RWPE1 (cell line): ENCODE measurements around the gene PAFAH2.

ENCODE experiments used
- CTCF ChIA-PET: fragments of 350-600 bp; sonication (Branson Sonifier 250); formaldehyde crosslinking; extraction: SDS; loops from one replicate; lab custom pipeline; 2021; lab: Yijun Ruan, JAX
- POLR2A ChIA-PET: fragments of 400-600 bp; formaldehyde crosslinking; extraction: SDS; loops from one replicate; lab custom pipeline; 2020; ENCODE audit warnings: antibody characterized with exemption; ENCODE audit not compliant: low non-redundant PET; lab: Yijun Ruan, JAX
- DNase-seq: peaks from one replicate; pipeline ENCODE4 v3.0.0; 2012; ENCODE audit warnings: low spot score
- H3K27ac ChIP-seq: fragments of 450-650 bp; 2 replicates; pipeline ENCODE4 v1.5.1; 2017
- TF ChIP-seq, protein P1 (sequence below): fragments of 450-650 bp; conservative IDR thresholded peaks from 2 replicates; pipeline ENCODE4 v1.5.1; 2017; ENCODE audit warnings: low read depth, mild to moderate bottlenecking

PAFAH2 gene

DNA sequence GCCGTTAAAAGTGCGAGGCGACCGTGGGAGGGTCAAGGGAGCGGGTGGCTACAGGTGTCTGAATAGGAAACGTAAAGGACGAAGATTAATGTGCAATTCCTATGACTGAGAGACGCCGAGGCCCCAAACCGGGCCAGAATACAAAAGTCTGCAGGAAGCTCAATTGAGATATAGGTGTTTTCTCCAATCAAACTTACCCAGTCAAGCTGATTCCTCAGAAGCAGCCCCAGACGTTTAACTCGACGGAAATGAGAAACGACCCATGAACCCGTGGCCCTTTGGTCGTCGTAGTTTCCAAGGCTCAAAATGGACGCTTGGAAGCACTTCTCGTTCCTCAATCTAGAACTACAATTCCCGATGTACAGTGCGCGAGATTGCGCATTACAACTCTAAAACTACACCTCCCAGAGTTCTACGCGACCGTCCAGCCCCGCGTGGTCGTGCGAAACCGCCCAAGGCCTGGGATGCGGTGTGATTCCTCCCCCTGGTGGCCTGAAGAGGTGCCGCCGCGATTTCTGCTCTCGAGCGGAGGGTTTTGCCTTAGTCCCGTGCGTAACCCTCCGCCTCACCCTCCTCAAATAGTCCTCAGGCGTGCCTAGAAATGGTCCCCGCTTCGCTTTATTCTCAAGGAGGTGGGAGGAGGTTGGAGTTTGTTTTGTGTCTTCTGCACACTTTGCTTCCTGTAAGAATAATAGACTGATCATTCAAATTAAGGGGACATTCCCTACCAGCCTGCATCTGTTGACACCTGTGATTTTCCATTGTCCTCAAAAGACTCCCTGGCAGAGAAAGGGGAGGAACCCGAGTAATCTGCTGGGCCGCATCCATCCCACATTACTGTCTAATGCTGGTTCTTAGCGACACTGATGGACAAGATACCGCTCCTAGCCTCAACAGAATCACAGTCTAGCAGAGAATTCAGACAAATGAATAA lies at the start of gene PAFAH2:
TSS of gene PAFAH2 (minus strand) at position 236 of the 934 bp plus-strand sequence. CDS start 7,247 bp downstream, outside the sequence.
- ChIA-PET POLR2A (no interaction called here), CTCF (interaction anchor here (0.6 to 1.9 kb wide), 10 partner anchors 22 to 1209 kb away, joined by 3 to 12 read pairs (median 4); no protein-coding TSS in a partner anchor)
- DNase-seq = peak; percentile 96
- H3K27ac ChIP-seq = peak within 1 kb of the TSS; percentile 78
- TF ChIP-seq, protein P1, sequence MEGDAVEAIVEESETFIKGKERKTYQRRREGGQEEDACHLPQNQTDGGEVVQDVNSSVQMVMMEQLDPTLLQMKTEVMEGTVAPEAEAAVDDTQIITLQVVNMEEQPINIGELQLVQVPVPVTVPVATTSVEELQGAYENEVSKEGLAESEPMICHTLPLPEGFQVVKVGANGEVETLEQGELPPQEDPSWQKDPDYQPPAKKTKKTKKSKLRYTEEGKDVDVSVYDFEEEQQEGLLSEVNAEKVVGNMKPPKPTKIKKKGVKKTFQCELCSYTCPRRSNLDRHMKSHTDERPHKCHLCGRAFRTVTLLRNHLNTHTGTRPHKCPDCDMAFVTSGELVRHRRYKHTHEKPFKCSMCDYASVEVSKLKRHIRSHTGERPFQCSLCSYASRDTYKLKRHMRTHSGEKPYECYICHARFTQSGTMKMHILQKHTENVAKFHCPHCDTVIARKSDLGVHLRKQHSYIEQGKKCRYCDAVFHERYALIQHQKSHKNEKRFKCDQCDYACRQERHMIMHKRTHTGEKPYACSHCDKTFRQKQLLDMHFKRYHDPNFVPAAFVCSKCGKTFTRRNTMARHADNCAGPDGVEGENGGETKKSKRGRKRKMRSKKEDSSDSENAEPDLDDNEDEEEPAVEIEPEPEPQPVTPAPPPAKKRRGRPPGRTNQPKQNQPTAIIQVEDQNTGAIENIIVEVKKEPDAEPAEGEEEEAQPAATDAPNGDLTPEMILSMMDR = peak; percentile 94

DNA sequence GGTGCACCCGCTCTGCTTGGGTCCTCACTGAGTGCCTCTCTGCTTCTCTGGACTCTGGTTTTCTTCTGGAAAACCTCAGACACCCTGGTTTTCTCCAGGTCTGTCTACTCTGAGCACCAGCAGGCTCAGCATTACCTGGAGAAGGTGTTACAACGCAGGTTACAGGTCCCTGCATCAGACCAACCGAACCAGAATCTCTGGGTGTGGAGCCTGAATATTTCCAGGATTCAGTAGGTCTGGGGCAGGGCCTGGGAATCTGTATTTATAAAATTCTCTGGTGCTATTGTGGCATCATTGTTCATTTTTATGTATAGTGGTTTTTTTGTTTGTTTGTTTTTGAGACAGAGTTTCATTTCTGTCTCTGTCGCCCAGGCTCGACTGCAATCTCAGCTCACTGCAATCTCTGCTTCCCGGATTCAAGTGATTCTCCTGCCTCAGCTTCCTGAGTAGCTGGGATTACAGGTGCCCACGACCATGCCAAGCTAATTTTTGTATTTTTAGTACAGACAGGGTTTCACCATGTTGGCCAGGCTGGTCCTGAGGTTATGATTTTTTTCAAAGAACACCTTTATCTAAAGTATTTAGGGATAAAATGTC lies 49.5 kb upstream of the PAFAH2 start:
- ChIA-PET CTCF (interaction anchor here (0.6 to 0.7 kb wide), 2 partner anchors 31 to 792 kb away, joined by 3 to 4 read pairs; no protein-coding TSS in a partner anchor), POLR2A (no interaction called here)
- H3K27ac ChIP-seq = no peak overlapping the region
- DNase-seq = no peak
- TF ChIP-seq, protein P1 = no peak

DNA sequence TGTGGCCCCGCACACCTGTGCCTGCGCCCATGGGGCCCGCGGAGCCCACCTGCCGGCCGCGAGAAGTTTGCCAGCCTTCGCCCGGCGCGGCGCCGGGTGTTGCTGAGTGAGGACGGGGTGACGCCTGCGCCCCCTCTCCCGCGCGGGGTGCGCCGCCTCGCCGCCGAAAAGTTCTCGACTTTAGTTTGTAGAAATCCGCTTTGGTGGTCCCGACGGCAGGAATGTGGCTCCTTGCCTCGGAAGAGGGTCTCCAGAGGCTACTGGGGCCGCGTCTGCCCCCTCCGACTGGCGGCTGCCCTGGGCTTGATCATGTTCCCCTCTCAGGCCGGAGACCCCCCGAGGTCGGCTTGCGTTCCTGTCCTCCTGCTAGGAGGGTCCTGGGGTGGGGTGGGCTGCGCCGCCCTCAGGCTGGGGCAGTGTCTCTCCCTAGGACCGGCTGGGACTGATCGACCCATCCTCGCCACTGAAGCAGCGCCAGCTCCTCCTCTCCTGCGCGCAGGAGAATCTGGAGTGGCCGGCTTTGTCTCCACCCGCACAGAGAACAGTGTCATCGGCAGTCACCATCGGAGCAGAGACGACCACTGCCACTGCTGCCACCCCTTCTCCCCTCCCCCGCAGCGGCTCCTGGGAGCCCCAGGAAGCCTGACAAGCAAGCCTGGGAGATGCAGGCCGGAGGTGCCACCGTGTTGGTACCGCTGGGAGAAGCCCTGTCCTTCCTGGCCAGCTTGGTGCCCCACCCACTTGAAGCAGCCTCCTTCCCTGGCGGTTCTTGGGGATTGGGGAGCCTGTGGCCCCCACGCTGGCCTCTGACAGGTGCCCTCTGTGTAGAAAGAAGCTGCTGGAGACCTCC lies 48.6 kb upstream of the PAFAH2 start:
- CTCF ChIA-PET = interaction anchor here (0.6 to 1.5 kb wide), 5 partner anchors 10 to 354 kb away, joined by 3 to 4 read pairs (median 3); no protein-coding TSS in a partner anchor
- no peak for DNase-seq
- TF ChIP-seq, protein P1 = no peak
- POLR2A ChIA-PET = no interaction called here
- no peak overlapping the region for H3K27ac ChIP-seq

DNA sequence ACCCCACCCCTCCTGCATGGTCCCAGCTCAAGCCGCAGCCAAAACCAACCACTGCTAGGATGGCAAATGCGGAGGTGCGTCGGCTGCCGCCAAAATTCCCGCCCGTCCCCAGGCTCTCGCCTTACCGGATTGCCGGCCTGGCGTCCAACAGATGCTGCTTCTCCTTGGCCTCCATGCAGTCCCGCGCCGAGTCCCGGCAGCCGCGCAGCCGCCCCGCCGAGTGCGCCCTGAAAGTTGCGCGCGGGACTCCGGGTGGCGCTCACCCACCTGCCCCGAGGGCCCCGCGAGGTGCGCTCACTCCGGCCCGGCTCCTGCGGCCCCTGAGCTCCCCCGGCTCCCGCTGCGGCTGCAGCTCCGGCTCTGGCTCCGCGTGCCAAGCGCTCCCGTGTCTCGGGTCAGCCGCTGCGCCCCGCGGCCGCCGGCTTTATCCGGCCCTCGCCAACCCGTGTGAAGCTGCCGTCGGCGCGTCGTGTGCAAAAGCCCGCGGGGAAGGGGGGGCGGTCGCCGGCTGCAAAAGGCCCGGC lies 47.9 kb upstream of the PAFAH2 start, which contains the start of gene SLC30A2:
TSS of gene SLC30A2 (minus strand) at position 397 of the 524 bp plus-strand sequence. CDS start at position 175, 222 bp downstream.
- no peak for DNase-seq
- POLR2A ChIA-PET = no interaction called here
- H3K27ac ChIP-seq = no peak within 1 kb of the TSS
- CTCF ChIA-PET = interaction anchor here (0.6 to 1.5 kb wide), 5 partner anchors 10 to 354 kb away, joined by 3 to 4 read pairs (median 3); no protein-coding TSS in a partner anchor
- TF ChIP-seq, protein P1 = no peak

DNA sequence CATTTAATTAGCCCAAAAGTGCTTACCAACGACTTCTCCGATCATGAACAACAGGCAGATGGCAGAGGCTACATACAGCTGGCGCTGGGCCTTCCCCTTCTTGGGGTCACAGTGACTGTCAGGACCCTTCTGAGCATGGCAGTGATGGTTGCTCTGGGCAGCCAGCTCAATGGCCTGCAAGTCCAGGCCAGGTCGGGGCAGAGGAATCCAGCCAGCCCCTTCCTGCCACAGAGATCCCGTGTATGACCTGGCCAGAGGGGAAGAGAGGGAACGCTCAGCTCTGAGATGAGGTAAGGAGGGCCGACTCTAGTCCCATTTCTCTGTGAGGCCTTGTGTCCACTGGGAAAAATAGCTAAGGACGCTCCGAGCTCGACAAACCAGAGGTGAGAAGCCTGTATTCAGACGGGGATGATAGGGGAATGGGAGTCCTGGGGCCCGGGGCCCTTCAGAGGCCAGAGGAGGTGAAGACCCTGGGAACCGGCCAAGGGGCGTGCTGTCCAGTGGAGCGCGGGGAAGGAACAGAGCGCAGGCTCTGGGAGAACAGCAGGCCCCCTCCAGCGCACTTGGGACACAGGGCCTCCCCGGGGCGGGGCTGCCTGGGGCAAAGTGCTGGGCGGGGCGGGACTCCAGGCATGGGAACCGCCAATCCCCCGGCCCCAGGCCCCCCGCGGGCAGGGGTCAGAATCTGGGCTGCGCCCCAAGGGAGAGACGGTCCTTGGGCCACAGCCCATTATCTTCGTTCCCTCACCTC lies 47.3 kb upstream of the PAFAH2 start:
- ChIA-PET CTCF (interaction anchor here (0.7 to 1.5 kb wide), 3 partner anchors 9 to 100 kb away, joined by 3 to 6 read pairs (median 4); no protein-coding TSS in a partner anchor), POLR2A (no interaction called here)
- no peak for DNase-seq
- no peak overlapping the region for H3K27ac ChIP-seq
- TF ChIP-seq, protein P1 = no peak
